Endothelial cell of umbilical vein (primary cell): ENCODE measurements around the gene RAD50.

Source experiments
- EZH2 ChIP-seq: IDR thresholded peaks from 2 replicates; pipeline ENCODE4 v1.6.1; 2012; ENCODE audit warnings: borderline replicate concordance, low read depth, mild to moderate bottlenecking, moderate library complexity, low read length, inconsistent platforms; ENCODE audit not compliant: severe bottlenecking
- GATA2 ChIP-seq: IDR thresholded peaks from 2 replicates; pipeline ENCODE4 v1.7.0; 2011; ENCODE audit warnings: low read depth, mild to moderate bottlenecking, moderate library complexity, mixed read lengths, low read length; ENCODE audit not compliant: insufficient read length, insufficient read depth
- POLR2A ChIP-seq: IDR thresholded peaks from 2 replicates; pipeline ENCODE4 v1.6.1; 2012; ENCODE audit warnings: low read depth, mild to moderate bottlenecking, control low read depth, low read length
- POLR2AphosphoS5 ChIP-seq: IDR thresholded peaks from 2 replicates; pipeline ENCODE4 v1.6.1; 2012; ENCODE audit warnings: low read depth, mild to moderate bottlenecking, control low read depth, low read length, moderate library complexity; ENCODE audit not compliant: insufficient read depth
- TF ChIP-seq, protein P1 (sequence below), 2 donors: IDR thresholded peaks; 1 replicate in 1 of 2; 2 replicates in 1 of 2; pipeline ENCODE4 v1.5.1; 2011; ENCODE audit warnings: low read length in 2 of 2, mild to moderate bottlenecking in 2 of 2, moderate library complexity in 2 of 2, control low read depth in 1 of 2, inconsistent platforms in 1 of 2, low read depth in 1 of 2; ENCODE audit not compliant: insufficient read depth in 1 of 2; ENCODE audit errors: extremely low read depth in 1 of 2

DNA sequence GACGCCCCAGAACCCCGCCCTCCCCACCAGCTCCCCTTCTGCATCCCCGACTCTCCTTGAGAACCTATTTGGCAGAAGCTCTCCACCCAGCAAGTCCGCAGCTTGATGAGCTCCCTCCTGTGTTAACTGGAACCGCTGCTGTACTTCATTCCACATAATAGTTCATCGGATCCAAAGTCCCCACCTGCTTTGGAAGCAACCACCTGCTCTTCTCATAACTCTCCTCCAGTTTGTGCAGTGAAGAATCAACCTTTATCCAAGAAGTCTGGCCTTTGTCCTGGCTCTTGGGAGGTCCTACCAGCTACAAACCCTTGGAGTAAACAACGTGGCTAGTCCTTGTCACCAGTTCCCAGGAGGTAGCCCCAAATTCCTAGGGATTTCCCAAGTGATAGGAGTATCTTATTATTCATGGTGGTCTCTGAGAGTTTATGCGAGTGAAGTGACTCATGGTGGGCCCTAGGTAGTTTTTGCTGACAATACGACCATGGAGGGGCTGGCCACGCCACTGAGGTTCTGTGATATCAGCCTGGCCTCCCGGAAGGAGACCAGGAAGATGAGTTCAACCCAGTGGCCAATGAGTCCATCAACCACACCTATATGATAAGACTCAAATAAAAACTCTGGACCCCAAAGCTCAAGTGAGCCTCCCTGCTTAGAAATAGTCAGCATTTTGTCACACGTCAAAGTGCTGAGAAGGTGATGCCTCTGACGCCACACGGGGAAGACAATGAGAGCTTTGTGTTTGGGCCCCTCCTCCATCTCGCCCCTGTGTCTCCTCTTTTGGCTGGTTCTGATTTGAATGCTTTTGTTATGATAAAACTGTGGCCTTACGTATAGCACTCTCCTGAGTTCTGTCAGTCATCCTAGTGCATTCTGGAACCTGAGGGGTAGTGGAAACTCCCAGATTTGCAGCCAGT lies 113.4 kb downstream of the RAD50 start:
- TF ChIP-seq, protein P1, sequence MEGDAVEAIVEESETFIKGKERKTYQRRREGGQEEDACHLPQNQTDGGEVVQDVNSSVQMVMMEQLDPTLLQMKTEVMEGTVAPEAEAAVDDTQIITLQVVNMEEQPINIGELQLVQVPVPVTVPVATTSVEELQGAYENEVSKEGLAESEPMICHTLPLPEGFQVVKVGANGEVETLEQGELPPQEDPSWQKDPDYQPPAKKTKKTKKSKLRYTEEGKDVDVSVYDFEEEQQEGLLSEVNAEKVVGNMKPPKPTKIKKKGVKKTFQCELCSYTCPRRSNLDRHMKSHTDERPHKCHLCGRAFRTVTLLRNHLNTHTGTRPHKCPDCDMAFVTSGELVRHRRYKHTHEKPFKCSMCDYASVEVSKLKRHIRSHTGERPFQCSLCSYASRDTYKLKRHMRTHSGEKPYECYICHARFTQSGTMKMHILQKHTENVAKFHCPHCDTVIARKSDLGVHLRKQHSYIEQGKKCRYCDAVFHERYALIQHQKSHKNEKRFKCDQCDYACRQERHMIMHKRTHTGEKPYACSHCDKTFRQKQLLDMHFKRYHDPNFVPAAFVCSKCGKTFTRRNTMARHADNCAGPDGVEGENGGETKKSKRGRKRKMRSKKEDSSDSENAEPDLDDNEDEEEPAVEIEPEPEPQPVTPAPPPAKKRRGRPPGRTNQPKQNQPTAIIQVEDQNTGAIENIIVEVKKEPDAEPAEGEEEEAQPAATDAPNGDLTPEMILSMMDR (IDR thresholded peaks at IDR 0.05; ENCODE audit: extremely low read depth in 1 of 2, insufficient read depth in 1 of 2, low read depth in 1 of 2, low read length in 2 of 2) = no peak
- TF ChIP-seq POLR2A = no peak
- TF ChIP-seq GATA2 = no peak
- TF ChIP-seq EZH2 = no peak
- TF ChIP-seq POLR2AphosphoS5 = no peak
